ENCODE data around the gene SPOPL. TPM values are rescaled to one million over a fixed set of nuclear protein-coding genes. Genes with fewer than 3 reads are reported as not detected.
"Not testable (repeated sequence)": the region's sequence is repeated elsewhere in the genome, so short reads cannot be mapped to it uniquely, and the experiment has no call there.

Gene SPOPL
- total RNA-seq, 2 donors from 2014 or later: 28.7 to 46.3 TPM

DNA sequence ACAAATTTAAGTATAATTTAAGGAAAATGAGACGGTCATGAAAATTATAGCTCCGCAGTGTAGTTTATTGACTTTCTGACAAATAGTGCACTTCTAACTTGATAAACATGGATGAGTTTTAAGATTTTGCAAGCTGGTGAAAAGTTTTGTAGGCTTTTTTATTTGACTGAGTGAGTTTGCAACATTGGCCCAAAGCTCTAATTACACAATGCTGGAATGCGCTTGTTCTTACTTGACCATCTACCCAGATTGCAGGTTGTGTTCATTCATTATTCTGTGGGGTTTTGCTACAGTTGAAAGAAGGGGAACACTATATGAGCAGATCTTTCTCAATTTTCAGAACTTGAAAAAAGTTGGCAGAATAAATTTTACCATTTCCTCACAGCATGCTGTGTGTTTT is 13.5 kb downstream of the SPOPL start:
- ATAC-seq (ENCODE audit: insufficient number of reproducible peaks, low FRiP score, low read depth) (no peak), DNase-seq (ENCODE audit: low spot score) (no peak)
- TF ChIP-seq, protein P1, sequence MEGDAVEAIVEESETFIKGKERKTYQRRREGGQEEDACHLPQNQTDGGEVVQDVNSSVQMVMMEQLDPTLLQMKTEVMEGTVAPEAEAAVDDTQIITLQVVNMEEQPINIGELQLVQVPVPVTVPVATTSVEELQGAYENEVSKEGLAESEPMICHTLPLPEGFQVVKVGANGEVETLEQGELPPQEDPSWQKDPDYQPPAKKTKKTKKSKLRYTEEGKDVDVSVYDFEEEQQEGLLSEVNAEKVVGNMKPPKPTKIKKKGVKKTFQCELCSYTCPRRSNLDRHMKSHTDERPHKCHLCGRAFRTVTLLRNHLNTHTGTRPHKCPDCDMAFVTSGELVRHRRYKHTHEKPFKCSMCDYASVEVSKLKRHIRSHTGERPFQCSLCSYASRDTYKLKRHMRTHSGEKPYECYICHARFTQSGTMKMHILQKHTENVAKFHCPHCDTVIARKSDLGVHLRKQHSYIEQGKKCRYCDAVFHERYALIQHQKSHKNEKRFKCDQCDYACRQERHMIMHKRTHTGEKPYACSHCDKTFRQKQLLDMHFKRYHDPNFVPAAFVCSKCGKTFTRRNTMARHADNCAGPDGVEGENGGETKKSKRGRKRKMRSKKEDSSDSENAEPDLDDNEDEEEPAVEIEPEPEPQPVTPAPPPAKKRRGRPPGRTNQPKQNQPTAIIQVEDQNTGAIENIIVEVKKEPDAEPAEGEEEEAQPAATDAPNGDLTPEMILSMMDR (IDR thresholded peaks at IDR 0.05): no peak
- Histone ChIP-seq H3K4me1 (ENCODE audit: control insufficient read depth in 1 of 2, low read depth in 2 of 2) (peaks cover 16 to 52% of the 10 kb centered on the region in 2 donors), H3K27ac (no peak overlapping the region), H3K9me3 (no peaks in the 10 kb centered on the region), H3K4me3 (no peak overlapping the region), H3K27me3 (replicated peaks; ENCODE audit: insufficient read depth) (no peaks in the 10 kb centered on the region), H3K36me3 (no peaks in the 10 kb centered on the region)

DNA sequence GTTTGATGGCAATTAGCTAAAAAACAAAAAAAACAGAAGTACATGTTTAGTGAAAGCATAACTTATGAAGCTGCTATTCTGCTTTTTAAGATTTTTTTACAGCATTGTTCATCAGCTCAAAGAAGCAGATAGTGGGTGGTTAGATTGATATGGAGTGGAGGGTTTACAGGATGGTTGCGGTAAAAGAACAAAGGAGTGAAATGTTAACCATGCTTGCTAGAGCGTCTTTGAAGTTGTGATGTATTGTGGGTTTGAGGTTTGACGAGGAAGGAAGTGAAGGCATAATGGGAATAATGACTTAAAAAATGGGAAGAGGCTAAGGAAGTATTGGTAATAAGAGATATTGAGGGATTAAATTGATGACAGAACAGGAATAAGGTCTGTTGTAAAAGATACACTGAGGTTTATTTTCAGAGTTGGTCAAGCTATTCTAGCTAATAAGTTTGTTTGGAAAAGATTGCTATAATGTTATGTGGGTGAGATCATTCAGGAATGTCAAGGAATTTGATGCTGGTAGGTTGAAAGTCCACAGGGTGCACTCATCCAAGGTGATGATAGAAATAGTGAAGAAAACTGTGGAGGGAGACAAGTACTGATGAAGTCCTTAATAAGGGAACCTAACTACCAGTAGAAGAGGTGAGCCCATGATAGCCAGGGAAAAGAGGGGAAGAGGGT is 14.6 kb downstream of the SPOPL start:
- Histone ChIP-seq H3K27ac (no peak overlapping the region), H3K27me3 (replicated peaks; ENCODE audit: insufficient read depth) (no peaks in the 10 kb centered on the region), H3K9me3 (no peaks in the 10 kb centered on the region), H3K36me3 (no peaks in the 10 kb centered on the region), H3K4me3 (no peak overlapping the region), H3K4me1 (ENCODE audit: control insufficient read depth in 1 of 2, low read depth in 2 of 2) (peaks cover 19 to 62% of the 10 kb centered on the region in 2 donors)
- TF ChIP-seq, protein P1 (IDR thresholded peaks at IDR 0.05): no peak
- no peak for DNase-seq (ENCODE audit: low spot score)
- no peak for ATAC-seq (ENCODE audit: insufficient number of reproducible peaks, low FRiP score, low read depth)

GRCh38 chr2:138518860-138519259 is 17.3 kb downstream of the SPOPL start:
- peaks cover 19 to 64% of the 10 kb centered on the region in 2 donors for H3K4me1 ChIP-seq (ENCODE audit: control insufficient read depth in 1 of 2, low read depth in 2 of 2)
- DNase-seq (ENCODE audit: low spot score) (no peak), ATAC-seq (ENCODE audit: insufficient number of reproducible peaks, low FRiP score, low read depth) (no peak)
- TF ChIP-seq, protein P1 (IDR thresholded peaks at IDR 0.05): no peak
- no peaks in the 10 kb centered on the region for H3K9me3 ChIP-seq
- no peaks in the 10 kb centered on the region for H3K27me3 ChIP-seq (replicated peaks; ENCODE audit: insufficient read depth)
- H3K36me3 ChIP-seq: no peaks in the 10 kb centered on the region
- no peak overlapping the region for H3K27ac ChIP-seq
- H3K4me3 ChIP-seq: no peak overlapping the region

DNA sequence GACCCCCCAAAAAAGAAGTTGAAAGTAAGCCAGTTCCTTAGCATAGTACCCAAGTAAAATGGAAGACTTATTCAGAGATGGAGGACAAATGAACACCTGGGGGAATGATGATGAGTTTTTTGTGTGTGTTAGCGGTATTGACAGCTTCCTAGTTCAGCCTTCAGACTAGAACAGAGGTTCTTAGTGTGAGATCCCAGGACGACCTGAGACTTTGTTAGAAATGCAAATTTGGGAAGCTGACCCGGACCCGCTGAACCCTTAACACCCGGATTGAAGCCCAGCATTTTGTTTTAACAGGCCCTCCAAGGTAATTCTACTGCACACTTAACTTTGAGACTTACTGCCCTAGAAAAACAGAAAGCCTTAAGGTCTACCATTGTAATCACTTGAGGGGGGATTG is 20.3 kb downstream of the SPOPL start:
- ATAC-seq (ENCODE audit: insufficient number of reproducible peaks, low FRiP score, low read depth): no peak
- no peaks in the 10 kb centered on the region for H3K9me3 ChIP-seq
- TF ChIP-seq, protein P1 (IDR thresholded peaks at IDR 0.05): no peak
- H3K4me1 ChIP-seq (ENCODE audit: control insufficient read depth in 1 of 2, low read depth in 2 of 2): peaks cover 6 to 34% of the 10 kb centered on the region in 2 donors
- no peaks in the 10 kb centered on the region for H3K27me3 ChIP-seq (replicated peaks; ENCODE audit: insufficient read depth)
- no peak for DNase-seq (ENCODE audit: low spot score)
- H3K27ac ChIP-seq: no peak overlapping the region
- no peak overlapping the region for H3K4me3 ChIP-seq
- no peaks in the 10 kb centered on the region for H3K36me3 ChIP-seq

GRCh38 chr2:138522556-138522955 is 21.0 kb downstream of the SPOPL start:
- H3K4me3 ChIP-seq: no peak overlapping the region
- H3K9me3 ChIP-seq: no peaks in the 10 kb centered on the region
- H3K4me1 ChIP-seq (ENCODE audit: control insufficient read depth in 1 of 2, low read depth in 2 of 2): peaks cover 3 to 28% of the 10 kb centered on the region in 2 donors
- H3K27ac ChIP-seq: no peak overlapping the region
- H3K36me3 ChIP-seq: no peaks in the 10 kb centered on the region
- DNase-seq (ENCODE audit: low spot score) (no peak), ATAC-seq (ENCODE audit: insufficient number of reproducible peaks, low FRiP score, low read depth) (no peak)
- no peaks in the 10 kb centered on the region for H3K27me3 ChIP-seq (replicated peaks; ENCODE audit: insufficient read depth)
- TF ChIP-seq, protein P1 (IDR thresholded peaks at IDR 0.05): no peak

DNA sequence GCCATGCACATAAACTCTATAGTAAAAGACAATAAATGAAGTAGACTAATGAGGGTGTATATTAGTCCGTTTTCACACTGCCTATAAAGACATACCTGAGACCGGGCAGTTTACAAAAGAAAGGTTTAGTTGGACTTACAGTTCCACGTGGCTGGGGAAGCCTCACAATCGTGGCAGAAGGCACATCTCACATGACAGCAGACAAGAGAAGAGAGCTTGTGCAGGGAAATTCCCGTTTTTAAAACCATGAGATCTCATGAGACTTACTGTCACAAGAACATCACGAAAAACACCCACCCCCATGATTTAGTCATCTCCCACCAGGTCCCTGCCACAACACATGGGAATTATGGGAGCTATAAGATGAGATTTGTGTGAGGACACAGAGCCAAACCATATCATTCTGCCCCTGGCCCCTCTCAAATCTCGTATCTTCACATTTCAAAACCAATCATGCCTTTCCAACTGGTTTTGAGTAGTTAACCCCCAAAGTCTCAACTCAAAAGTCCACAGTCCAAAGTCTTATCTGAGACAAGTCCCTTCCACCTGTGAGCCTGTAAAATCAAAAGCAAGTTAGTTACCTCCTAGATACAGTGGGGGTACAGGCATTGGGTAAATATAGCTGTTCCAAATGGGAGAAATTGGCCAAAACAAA is 21.6 kb downstream of the SPOPL start:
- H3K9me3 ChIP-seq; H3K36me3 ChIP-seq; H3K4me3 ChIP-seq; DNase-seq (ENCODE audit: low spot score); ATAC-seq (ENCODE audit: insufficient number of reproducible peaks, low FRiP score, low read depth); H3K27me3 ChIP-seq (replicated peaks; ENCODE audit: insufficient read depth); H3K27ac ChIP-seq: not testable (repeated sequence)
- H3K4me1 ChIP-seq (ENCODE audit: control insufficient read depth in 1 of 2, low read depth in 2 of 2): peaks cover 3 to 26% of the 10 kb centered on the region in 2 donors

DNA sequence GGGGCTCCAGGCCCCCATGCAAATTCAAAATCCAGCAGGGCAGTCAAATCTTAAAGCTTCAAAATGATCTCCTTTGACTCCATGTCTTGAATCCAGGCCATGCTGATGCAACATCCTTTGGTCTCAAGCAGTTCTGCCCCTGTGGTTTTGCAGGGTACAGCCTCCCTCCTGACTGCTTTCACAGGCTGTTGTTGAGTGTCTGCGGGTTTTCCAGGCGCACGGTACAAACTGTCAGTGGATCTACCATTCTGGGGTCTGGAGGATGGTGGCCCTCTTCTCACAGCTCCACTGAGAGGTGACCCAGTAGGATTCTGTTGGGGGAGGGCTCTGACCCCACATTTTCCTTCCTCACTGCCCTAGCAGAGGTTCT is 22.1 kb downstream of the SPOPL start:
- H3K4me3 ChIP-seq; H3K9me3 ChIP-seq; H3K36me3 ChIP-seq; H3K27ac ChIP-seq; H3K27me3 ChIP-seq (replicated peaks; ENCODE audit: insufficient read depth); ATAC-seq (ENCODE audit: insufficient number of reproducible peaks, low FRiP score, low read depth); DNase-seq (ENCODE audit: low spot score): not testable (repeated sequence)
- H3K4me1 ChIP-seq (ENCODE audit: control insufficient read depth in 1 of 2, low read depth in 2 of 2): peaks cover 3 to 21% of the 10 kb centered on the region in 2 donors

- not testable (repeated sequence) for H3K27me3 ChIP-seq (replicated peaks; ENCODE audit: insufficient read depth); H3K4me3 ChIP-seq; ATAC-seq (ENCODE audit: insufficient number of reproducible peaks, low FRiP score, low read depth); H3K9me3 ChIP-seq; H3K36me3 ChIP-seq; H3K27ac ChIP-seq; DNase-seq (ENCODE audit: low spot score)
- peaks cover 3 to 15% of the 10 kb centered on the region in 2 donors for H3K4me1 ChIP-seq (ENCODE audit: control insufficient read depth in 1 of 2, low read depth in 2 of 2)
Measured at GRCh38 chr2:138524353-138524752, 22.8 kb downstream of the SPOPL start.

All from thoracic aorta (tissue), 2 donors.